HEK293 (cell line): ENCODE data around the gene SRRM4.
A peak's percentile ranks its signal among the peaks of the same experiment; 100 is the strongest.

Experiments
- MEIS1 ChIP-seq: sonication (generic); formaldehyde crosslinking; IDR thresholded peaks from 2 replicates; pipeline ENCODE4 v1.8.1; 2022; ENCODE audit warnings: missing genetic modification reagents, mild to moderate bottlenecking, borderline replicate concordance
- MZF1 ChIP-seq: fragments of 450-650 bp; formaldehyde crosslinking; IDR thresholded peaks from 2 replicates; pipeline ENCODE4 v1.5.1; 2017; ENCODE audit warnings: missing biosample characterization, missing genetic modification characterization, borderline replicate concordance
- ZNF239 ChIP-seq: fragments of 450-650 bp; formaldehyde crosslinking; IDR thresholded peaks from 2 replicates; pipeline ENCODE4 v1.5.1; 2016; ENCODE audit warnings: missing biosample characterization, missing genetic modification characterization
- TF ChIP-seq, protein P1 (sequence below): fragments of 450-650 bp; formaldehyde crosslinking; IDR thresholded peaks from 2 replicates; pipeline ENCODE4 v1.5.1; 2016; ENCODE audit warnings: missing biosample characterization, missing genetic modification characterization
- TF ChIP-seq, protein P2 (sequence below): fragments of 450-650 bp; formaldehyde crosslinking; IDR thresholded peaks from 2 replicates; pipeline ENCODE4 v1.5.1; 2016; ENCODE audit warnings: missing biosample characterization, missing genetic modification characterization, low read depth

DNA sequence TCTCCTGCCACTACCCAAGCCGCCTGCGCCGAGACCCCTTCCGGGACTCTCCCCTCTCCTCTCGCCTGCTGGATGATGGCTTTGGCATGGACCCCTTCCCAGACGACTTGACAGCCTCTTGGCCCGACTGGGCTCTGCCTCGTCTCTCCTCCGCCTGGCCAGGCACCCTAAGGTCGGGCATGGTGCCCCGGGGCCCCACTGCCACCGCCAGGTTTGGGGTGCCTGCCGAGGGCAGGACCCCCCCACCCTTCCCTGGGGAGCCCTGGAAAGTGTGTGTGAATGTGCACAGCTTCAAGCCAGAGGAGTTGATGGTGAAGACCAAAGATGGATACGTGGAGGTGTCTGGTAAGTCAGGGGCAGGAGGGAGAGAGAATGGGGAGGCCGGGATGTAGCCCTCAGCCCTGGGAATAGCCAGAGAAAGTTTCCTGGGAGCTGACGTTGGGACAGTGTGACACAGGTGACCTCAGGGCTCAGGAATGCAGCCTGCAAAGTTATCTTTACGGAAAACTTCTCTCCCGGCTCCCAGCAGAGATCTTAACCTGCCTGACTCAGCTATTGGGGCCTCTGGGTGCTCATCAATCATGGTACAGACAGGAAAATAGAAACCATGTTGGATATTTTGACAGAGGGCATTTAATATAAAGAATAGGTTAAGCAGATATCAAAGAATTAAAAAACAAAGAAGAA lies 198.1 kb downstream of the SRRM4 start:
- no peak for TF ChIP-seq ZNF239
- TF ChIP-seq, protein P1, sequence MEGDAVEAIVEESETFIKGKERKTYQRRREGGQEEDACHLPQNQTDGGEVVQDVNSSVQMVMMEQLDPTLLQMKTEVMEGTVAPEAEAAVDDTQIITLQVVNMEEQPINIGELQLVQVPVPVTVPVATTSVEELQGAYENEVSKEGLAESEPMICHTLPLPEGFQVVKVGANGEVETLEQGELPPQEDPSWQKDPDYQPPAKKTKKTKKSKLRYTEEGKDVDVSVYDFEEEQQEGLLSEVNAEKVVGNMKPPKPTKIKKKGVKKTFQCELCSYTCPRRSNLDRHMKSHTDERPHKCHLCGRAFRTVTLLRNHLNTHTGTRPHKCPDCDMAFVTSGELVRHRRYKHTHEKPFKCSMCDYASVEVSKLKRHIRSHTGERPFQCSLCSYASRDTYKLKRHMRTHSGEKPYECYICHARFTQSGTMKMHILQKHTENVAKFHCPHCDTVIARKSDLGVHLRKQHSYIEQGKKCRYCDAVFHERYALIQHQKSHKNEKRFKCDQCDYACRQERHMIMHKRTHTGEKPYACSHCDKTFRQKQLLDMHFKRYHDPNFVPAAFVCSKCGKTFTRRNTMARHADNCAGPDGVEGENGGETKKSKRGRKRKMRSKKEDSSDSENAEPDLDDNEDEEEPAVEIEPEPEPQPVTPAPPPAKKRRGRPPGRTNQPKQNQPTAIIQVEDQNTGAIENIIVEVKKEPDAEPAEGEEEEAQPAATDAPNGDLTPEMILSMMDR (tag by site-specific recombination): no peak
- no peak for TF ChIP-seq MZF1
- peak; percentile 55; the same call in 1 of the 2 replicates for TF ChIP-seq MEIS1 (CRISPR knock-in tag)
- TF ChIP-seq, protein P2, sequence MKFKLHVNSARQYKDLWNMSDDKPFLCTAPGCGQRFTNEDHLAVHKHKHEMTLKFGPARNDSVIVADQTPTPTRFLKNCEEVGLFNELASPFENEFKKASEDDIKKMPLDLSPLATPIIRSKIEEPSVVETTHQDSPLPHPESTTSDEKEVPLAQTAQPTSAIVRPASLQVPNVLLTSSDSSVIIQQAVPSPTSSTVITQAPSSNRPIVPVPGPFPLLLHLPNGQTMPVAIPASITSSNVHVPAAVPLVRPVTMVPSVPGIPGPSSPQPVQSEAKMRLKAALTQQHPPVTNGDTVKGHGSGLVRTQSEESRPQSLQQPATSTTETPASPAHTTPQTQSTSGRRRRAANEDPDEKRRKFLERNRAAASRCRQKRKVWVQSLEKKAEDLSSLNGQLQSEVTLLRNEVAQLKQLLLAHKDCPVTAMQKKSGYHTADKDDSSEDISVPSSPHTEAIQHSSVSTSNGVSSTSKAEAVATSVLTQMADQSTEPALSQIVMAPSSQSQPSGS (tag by site-specific recombination): no peak
